ENCODE data around the gene HIF1AN.

Gene HIF1AN

GRCh38 chr10:100576282-100576635 lies 40.5 kb downstream of the HIF1AN start:
- Histone ChIP-seq H3K27me3 (ENCODE audit: insufficient read depth, low read length) (peaks cover 10% of the 10 kb centered on the region), H3K4me1 (ENCODE audit: insufficient read depth, low read length) (no peaks in the 10 kb centered on the region), H3K9me3 (ENCODE audit: low read length) (no peaks in the 10 kb centered on the region), H2AFZ (ENCODE audit: low read depth, low read length) (no peak overlapping the region), H3K36me3 (ENCODE audit: insufficient read depth, low read length) (no peaks in the 10 kb centered on the region), H3K4me3 (ENCODE audit: low read length) (no peak overlapping the region)

DNA sequence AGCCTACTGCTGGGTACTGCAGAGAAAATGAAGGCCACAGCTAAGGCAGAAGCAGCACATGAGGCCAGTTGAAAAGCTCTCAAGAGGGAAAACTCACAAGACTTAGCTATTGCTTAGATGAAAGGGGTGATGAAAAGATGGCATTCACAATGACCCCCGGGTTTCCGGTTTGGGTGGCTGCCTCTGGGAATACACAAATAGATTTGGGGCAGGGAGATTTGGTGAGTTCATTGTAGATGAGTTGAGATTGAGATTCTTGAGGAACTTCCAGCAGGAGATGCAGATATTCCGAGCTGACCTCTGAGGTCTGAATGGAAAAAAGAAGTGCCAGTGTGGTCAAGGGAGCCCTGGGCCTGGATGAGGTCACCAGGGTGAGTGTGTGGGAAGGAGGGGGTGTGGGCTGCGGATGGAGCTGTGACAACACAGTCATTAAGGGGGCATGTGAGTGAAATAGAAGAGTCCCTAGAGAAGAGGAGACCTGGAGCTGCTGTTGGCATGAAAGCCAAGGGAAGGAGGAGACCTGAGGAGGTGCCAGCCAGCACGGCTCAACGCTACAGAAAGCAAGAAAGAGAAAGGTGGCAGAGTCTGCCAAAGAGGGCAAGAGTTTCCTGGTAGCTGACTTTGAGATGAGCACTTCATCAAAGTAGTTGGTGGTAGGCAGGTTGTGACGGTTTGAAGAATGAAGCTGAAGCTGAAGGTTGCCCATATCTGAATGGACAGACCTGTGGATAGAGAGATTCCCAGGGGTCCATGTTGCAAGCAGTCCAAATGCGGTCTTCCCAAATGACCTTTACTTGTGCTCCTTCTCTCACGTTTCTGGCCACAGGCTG lies 43.7 kb downstream of the HIF1AN start:
- Histone ChIP-seq H3K36me3 (ENCODE audit: insufficient read depth, low read length) (no peaks in the 10 kb centered on the region), H3K4me1 (ENCODE audit: insufficient read depth, low read length) (no peaks in the 10 kb centered on the region), H3K4me3 (ENCODE audit: low read length) (no peak overlapping the region), H2AFZ (ENCODE audit: low read depth, low read length) (no peak overlapping the region), H3K27me3 (ENCODE audit: insufficient read depth, low read length) (peaks cover 12% of the 10 kb centered on the region), H3K9me3 (ENCODE audit: low read length) (no peaks in the 10 kb centered on the region)

DNA sequence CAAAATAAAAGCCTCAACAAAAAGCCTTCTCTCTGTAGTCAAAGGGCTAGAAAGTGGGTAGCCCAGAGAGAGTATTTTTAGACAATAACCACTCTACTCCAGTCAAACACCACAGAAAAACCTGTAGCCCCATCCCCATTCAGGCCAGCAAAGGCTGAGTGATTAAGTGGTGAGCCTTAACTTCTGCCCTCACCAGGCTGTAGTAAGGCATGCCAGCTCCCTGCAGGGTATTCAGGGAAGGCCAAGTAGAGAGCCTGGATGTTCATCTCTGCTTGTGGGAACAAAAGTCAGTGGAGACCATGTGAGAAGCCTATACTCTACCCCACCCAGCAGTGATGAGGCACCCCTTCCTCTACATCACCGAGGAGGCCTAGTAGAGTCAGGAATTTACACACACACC lies 51.2 kb downstream of the HIF1AN start:
- H3K9me3 ChIP-seq (ENCODE audit: low read length), result no peaks in the 10 kb centered on the region
- no peaks in the 10 kb centered on the region for H3K4me1 ChIP-seq (ENCODE audit: insufficient read depth, low read length)
- no peaks in the 10 kb centered on the region for H3K36me3 ChIP-seq (ENCODE audit: insufficient read depth, low read length)
- no peak overlapping the region for H2AFZ ChIP-seq (ENCODE audit: low read depth, low read length)
- H3K27me3 ChIP-seq (ENCODE audit: insufficient read depth, low read length), result peaks cover 2% of the 10 kb centered on the region
- H3K4me3 ChIP-seq (ENCODE audit: low read length), result no peak overlapping the region

DNA sequence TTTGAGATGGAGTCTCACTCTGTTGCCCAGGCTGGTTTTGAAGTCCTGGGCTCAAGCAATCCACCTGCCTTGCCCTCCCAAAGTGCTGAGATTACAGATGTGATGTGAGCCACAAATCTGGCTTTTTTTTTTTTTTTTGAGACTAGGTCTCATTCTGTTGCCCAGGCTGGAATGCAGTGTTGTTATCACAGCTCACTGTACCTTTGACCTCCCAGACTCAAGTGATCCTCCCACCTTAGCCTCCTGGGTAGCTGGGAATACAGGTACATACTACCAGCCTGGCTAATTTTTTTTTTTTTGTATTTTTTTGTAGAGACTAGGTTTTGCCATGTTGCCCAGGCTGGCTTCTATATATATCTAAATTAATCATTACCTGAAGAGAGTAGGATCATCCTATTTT lies 62.4 kb downstream of the HIF1AN start:
- no peaks in the 10 kb centered on the region for H3K4me1 ChIP-seq (ENCODE audit: insufficient read depth, low read length)
- no peaks in the 10 kb centered on the region for H3K9me3 ChIP-seq (ENCODE audit: low read length)
- H3K27me3 ChIP-seq (ENCODE audit: insufficient read depth, low read length), result no peaks in the 10 kb centered on the region
- H3K36me3 ChIP-seq (ENCODE audit: insufficient read depth, low read length), result no peaks in the 10 kb centered on the region
- no peak overlapping the region for H2AFZ ChIP-seq (ENCODE audit: low read depth, low read length)
- H3K4me3 ChIP-seq (ENCODE audit: low read length), result no peak overlapping the region

DNA sequence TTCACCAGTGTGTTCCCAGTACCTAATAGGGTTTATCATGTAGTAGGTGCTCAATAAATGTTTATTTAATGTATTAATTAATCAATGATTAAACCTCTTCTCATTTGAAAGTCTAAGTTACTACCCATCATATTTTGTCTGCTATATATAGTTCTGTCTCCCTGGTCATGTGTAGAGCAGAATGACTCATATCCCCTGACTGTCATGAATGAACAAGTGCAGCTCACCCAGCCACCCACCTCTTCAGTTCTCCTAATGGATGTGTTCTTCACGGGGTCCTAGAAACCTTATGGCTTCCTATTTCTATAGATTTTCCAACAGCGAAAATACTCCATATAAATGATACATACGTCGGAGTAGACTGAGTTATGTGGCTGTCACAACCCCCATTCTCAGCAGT lies 64.5 kb downstream of the HIF1AN start:
- H3K36me3 ChIP-seq (ENCODE audit: insufficient read depth, low read length), result no peaks in the 10 kb centered on the region
- no peaks in the 10 kb centered on the region for H3K4me1 ChIP-seq (ENCODE audit: insufficient read depth, low read length)
- no peaks in the 10 kb centered on the region for H3K27me3 ChIP-seq (ENCODE audit: insufficient read depth, low read length)
- H2AFZ ChIP-seq (ENCODE audit: low read depth, low read length), result no peak overlapping the region
- no peak overlapping the region for H3K4me3 ChIP-seq (ENCODE audit: low read length)
- H3K9me3 ChIP-seq (ENCODE audit: low read length), result no peaks in the 10 kb centered on the region

DNA sequence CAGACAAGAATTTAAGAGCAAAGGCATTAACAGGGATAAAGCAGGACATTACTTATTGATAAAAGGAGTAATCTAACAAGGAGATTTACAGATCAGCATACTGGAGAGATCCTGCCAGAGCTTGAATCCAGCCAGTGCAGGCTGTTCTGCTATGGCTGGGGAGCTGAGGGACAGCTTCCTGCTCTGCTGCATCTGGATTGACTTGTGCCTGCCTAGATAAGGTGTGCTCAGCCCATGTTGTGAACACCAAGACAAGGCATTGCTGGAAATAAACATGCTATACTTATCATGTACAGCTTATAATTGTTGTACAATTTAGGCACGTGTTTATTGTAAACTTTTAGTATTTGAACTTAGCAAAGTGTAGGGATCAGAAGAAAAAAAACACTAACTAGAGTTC lies 71.7 kb downstream of the HIF1AN start:
- no peak overlapping the region for H3K4me3 ChIP-seq (ENCODE audit: low read length)
- H3K9me3 ChIP-seq (ENCODE audit: low read length), result no peaks in the 10 kb centered on the region
- peaks cover 8% of the 10 kb centered on the region for H3K27me3 ChIP-seq (ENCODE audit: insufficient read depth, low read length)
- H3K36me3 ChIP-seq (ENCODE audit: insufficient read depth, low read length), result no peaks in the 10 kb centered on the region
- H2AFZ ChIP-seq (ENCODE audit: low read depth, low read length), result no peak overlapping the region
- H3K4me1 ChIP-seq (ENCODE audit: insufficient read depth, low read length), result no peaks in the 10 kb centered on the region

Data from neuron (in vitro differentiated cells).